Mesenteric fat pad (tissue), 1 donor: ENCODE results near the gene CREB1. TPM values are rescaled to one million over a fixed set of nuclear protein-coding genes. Genes with fewer than 3 reads are reported as not detected.

ENCODE experiments used
- total RNA-seq: library from RNA; stranded (reverse); fragmentation: NEBNext Ultra II Directional; extraction: Animal tissue kit (Norgen Biotek cat#: 25700); gene quantifications from one replicate; pipeline ENCODE4 v1.2.1, GENCODE V29; 2021
- donor health status: DM: yes; HTN: yes; CAD: no.

The CREB1 gene
- total RNA-seq, 1 donor from 2014 or later = 76.8 TPM

Other genes with a start within 250 kb of the CREB1 start
- 16.3 TPM for gene METTL21A, start 95.4 kb downstream of the CREB1 start, total RNA-seq
- 24.4 TPM for gene CCNYL1, start 181.7 kb downstream of the CREB1 start, total RNA-seq
- 22.3 TPM for gene FZD5, start 239.9 kb downstream of the CREB1 start, total RNA-seq